GM12878 (cell line): ENCODE data around the gene EPHB1.

Experiments
- BCL11A ChIP-seq: IDR thresholded peaks from 2 replicates; pipeline ENCODE4 v1.6.1; 2011; ENCODE audit warnings: low read depth, low read length
- CBFB ChIP-seq: IDR thresholded peaks from 2 replicates; pipeline ENCODE4 v1.6.1; 2016; ENCODE audit warnings: antibody characterized with exemption, low read depth
- CHD2 ChIP-seq: IDR thresholded peaks from 2 replicates; pipeline ENCODE4 v1.6.1; 2011; ENCODE audit warnings: low read depth, low read length, improper control_type of control experiment, borderline replicate concordance
- CTCF ChIP-seq, 3 experiments: IDR thresholded peaks in 2 of 3; conservative IDR thresholded peaks in 1 of 3; 2 replicates each; pipeline ENCODE4 v1.5.1; 2011; ENCODE audit warnings: low read depth in 3 of 3, low read length in 3 of 3, mild to moderate bottlenecking in 3 of 3, control low read depth in 2 of 3, moderate library complexity in 2 of 3, inconsistent platforms in 1 of 3, mixed read lengths in 1 of 3; ENCODE audit not compliant: control insufficient read depth in 2 of 3, insufficient read depth in 1 of 3; ENCODE audit errors: extremely low read depth in 1 of 3
- EZH2 ChIP-seq: IDR thresholded peaks from 2 replicates; pipeline ENCODE4 v1.6.1; 2012; ENCODE audit warnings: low read depth, mild to moderate bottlenecking, control low read depth, inconsistent platforms, low read length, borderline replicate concordance; ENCODE audit not compliant: control insufficient read depth
- GABPA ChIP-seq: IDR thresholded peaks from 2 replicates; pipeline ENCODE4 v1.6.1; 2014; ENCODE audit warnings: antibody characterized with exemption, low read depth, mild to moderate bottlenecking, inconsistent platforms
- POLR2AphosphoS5 ChIP-seq: IDR thresholded peaks from 2 replicates; pipeline ENCODE4 v1.6.1; 2011; ENCODE audit warnings: mild to moderate bottlenecking, low read length, inconsistent platforms
- SREBF1 ChIP-seq: IDR thresholded peaks from 2 replicates; pipeline ENCODE4 v1.6.1; 2012; ENCODE audit warnings: mild to moderate bottlenecking, low read length
- YY1 ChIP-seq: IDR thresholded peaks from 2 replicates; pipeline ENCODE4 v1.6.1; 2011; ENCODE audit warnings: low read depth, mild to moderate bottlenecking, low read length
- TF ChIP-seq, protein P1 (sequence below): fragments of 450-650 bp; IDR thresholded peaks from 2 replicates; pipeline ENCODE4 v1.6.1; 2017; ENCODE audit warnings: mild to moderate bottlenecking

GRCh38 chr3:134776518-134776917 lies 18.5 kb upstream of the EPHB1 start:
- TF ChIP-seq CTCF (IDR thresholded peaks at IDR 0.05 in 2 of 3, conservative IDR thresholded peaks at IDR 0.05 in 1 of 3; ENCODE audit: control insufficient read depth in 2 of 3, extremely low read depth in 1 of 3, insufficient read depth in 1 of 3, low read depth in 3 of 3, low read length in 3 of 3): no peak
- TF ChIP-seq CBFB: no peak
- no peak for TF ChIP-seq EZH2
- no peak for TF ChIP-seq BCL11A
- TF ChIP-seq SREBF1: no peak
- TF ChIP-seq, protein P1, sequence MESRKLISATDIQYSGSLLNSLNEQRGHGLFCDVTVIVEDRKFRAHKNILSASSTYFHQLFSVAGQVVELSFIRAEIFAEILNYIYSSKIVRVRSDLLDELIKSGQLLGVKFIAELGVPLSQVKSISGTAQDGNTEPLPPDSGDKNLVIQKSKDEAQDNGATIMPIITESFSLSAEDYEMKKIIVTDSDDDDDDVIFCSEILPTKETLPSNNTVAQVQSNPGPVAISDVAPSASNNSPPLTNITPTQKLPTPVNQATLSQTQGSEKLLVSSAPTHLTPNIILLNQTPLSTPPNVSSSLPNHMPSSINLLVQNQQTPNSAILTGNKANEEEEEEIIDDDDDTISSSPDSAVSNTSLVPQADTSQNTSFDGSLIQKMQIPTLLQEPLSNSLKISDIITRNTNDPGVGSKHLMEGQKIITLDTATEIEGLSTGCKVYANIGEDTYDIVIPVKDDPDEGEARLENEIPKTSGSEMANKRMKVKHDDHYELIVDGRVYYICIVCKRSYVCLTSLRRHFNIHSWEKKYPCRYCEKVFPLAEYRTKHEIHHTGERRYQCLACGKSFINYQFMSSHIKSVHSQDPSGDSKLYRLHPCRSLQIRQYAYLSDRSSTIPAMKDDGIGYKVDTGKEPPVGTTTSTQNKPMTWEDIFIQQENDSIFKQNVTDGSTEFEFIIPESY: no peak
- TF ChIP-seq POLR2AphosphoS5: no peak
- no peak for TF ChIP-seq GABPA
- no peak for TF ChIP-seq CHD2
- TF ChIP-seq YY1: no peak
